T47D (cell line): ENCODE data around the gene LITAF.

Experiments used
- DNase-seq, 2 experiments: peaks; one replicate each; pipeline versions ENCODE4 v3.0.0 to v3.0.0-alpha.2; 2011 to 2012; ENCODE audit warnings: low read depth in 1 of 2, low spot score in 1 of 2
- JUND ChIP-seq: IDR thresholded peaks from 2 replicates; pipeline ENCODE4 v1.6.1; 2012; ENCODE audit warnings: low read depth
- in situ Hi-C: cut with HindIII; loops from 2 replicates; pipeline ENCODE4 v1.10.0; 2016; ENCODE audit warnings: low sequenced_read_pairs, low pct_unique_long_range_greater_than_20kb

The LITAF gene

DNA sequence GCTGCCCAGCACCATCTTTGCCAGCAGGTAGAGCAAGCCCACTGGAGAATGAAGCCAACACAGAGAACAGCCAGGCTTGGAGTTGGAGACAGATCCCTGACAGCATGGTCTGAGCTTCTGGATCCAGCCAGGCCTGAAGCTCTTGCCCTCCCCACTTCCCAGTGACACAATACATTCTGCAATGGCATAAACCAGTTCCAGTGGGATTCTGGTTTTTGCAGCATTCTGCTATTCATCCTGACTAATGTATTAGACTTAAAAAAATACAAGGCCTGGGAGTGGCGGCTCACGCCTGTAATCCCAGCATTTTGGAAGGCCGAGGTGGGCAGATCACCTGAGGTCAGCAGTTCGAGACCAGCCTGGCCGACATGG, 40.6 kb upstream of the LITAF start:
- in situ Hi-C loops = no loop called here
- DNase-seq = no peak
- no peak for TF ChIP-seq JUND

DNA sequence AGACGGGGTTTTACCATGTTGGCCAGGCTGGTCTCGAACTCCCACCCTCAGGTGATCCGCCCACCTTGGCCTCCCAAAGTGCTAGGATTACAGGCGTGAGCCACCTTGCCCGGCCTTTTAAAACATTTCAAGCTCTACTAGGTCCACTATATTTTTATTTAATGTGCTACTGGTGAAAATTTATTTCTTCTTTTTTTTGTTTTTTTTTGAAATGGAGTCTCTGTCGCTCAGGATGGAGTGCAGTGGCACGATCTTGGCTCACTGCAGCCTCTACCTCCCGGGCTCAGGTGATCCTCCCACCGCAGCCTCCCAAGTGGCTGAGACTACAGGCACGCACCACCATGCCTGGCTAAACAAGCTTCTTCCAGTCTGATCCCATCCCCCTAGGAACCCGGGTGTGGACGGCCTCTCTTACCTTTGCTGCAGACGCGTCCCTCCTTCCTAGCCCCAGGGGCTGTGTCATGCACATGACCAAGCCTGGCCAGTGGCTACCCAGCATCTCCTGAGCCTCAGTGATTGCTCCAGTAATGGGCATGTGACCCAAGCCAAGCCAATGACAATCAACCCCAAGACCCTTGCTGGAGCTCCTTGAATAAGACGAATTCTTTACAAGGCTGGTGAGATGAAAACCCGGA, 40.1 kb upstream of the LITAF start:
- in situ Hi-C loops = no loop called here
- DNase-seq = no peak
- no peak for TF ChIP-seq JUND

DNA sequence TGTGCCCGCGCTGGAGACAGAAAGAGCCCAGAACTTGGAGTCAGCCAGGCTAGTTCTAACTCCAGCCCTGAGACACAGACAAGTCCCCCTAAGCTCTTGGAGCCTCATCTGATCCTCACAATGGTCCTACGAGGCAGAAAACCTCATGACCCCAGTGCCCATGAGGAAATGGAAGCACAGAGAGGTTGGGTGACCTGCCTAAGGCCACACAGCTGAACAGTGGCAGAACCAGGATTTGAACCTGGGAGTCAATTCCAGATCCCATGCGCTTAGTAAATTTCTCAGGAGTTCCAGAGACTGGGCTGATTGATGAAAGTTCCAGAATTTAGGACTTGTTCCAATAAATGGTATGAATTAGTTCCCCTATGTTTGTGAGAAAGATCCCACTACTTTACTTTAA, 39.0 kb upstream of the LITAF start:
- in situ Hi-C loops = no loop called here

DNA sequence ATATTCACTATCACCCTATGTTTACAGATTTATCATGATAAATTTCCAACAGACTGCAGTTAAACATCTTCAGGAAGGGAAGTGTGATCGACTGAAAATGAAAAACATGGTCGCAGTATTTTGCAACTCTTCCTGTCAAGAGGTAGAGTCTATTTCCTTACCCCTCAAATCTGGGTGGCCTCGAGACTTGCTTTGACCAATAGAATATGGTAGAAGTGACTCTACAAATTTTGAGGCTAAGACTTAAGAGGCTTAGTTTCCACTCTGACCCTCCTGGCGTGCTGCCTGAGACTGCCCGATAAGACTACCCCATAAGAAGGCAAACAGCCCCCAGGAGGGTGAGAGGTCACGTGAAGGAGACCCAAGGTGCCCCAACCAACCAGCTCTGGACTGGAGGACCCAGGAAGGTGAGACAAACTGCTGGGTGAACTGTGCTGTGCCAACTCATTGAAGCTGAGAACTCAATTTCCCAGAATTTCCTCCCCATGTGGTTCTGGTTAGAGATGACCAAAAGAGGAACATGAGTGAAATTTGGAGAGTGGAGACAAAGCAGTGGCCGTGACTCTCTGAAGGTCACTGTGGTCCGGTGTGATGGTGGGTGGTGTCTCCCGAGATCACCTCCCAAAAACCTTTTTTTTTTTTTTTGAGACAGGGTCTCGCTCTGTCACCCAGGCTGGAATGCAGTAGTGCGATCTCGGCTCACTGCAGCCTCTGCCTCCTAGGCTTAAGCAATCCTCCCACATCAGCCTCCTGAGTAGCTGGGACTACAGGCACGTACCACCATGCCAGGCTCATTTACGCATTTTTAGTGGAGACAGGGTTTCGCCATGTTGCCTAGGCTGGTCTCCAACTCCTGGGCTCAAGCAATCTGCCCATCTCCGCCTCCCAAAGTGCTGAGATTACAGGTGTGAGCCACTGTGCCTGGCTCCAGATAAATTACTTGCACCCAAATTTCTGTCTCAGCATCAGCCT, 38.2 kb upstream of the LITAF start:
- no peak for TF ChIP-seq JUND
- no peak for DNase-seq
- in situ Hi-C loops = no loop called here

More for the DNA sequence above, 39.0 kb upstream of the LITAF start:
- DNase-seq = no peak
- no peak for TF ChIP-seq JUND

DNA sequence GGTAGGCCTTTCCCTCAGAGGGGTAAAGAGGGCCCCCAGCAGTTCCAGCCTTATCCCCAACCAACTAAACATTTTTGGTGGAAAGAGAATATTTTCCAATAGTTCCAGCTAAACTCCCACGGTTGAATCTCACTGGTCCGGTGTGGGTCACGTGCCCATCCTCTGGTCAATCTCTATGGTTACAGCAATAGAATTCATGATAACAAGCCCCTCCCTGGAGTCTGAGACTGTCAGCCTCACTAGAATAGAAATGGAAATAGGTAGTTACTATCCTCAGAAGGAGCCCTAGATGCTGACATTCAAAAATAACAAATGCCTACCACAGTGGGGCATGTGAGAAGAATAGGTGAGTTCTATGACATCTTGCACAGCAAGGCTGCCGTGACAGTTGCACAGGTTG, 37.5 kb upstream of the LITAF start:
- TF ChIP-seq JUND = no peak
- in situ Hi-C loops = no loop called here
- no peak for DNase-seq

DNA sequence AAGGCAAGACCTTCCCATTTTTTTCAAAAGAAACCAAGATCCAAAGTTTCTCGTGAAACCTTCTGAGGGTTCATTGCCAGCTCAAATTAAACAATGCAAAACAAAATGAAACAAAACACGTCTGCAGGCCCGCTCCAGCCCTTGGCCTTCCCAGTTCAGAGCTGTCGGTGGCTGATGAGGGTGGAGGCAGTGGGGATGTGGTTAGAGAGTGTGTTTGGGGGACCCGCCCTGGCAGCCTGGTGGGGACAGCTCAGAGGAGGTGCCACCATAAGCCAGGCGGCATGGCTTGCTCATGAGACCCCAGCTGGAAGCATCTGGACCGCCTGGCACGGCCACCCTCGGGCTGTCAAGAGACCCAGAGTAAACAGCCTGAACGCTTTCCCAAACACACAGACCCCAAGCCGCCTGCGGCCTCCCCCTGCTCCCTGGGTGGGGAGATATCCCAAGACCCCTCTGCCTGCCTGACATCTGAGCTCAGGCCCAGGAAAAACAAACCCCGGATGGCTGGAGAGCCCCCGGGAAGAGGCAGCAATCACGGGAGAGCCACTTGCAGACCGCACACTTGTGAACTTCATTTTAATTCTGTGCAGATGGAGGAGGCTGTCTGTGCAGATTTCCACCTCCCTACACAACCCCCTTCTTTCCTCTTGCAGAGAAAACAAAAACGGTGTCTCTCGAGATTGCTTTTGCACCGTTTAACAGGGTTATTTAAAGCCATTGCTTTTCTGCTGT, 35.4 kb upstream of the LITAF start:
- TF ChIP-seq JUND = no peak
- in situ Hi-C loops = no loop called here
- DNase-seq = no peak

DNA sequence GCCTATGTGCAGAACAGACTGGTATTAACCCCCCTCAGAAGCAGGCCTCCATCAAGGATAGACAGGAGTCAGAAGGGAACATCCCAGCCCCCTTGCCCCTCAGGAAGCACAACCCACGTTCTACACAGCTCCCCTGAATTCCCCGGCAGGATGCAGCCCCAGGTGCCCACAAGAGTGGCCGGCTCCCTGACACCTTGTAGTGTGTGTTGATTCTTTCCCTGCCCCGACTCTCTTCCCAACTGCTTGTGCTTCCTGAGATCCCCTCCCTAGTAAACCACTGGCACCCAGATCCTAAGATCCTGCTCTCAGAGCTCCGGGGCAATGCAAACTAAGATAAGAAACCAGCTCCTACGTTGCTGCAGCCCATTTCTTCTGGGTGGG, 34.8 kb upstream of the LITAF start:
- no peak for TF ChIP-seq JUND
- DNase-seq = no peak
- in situ Hi-C loops = no loop called here

DNA sequence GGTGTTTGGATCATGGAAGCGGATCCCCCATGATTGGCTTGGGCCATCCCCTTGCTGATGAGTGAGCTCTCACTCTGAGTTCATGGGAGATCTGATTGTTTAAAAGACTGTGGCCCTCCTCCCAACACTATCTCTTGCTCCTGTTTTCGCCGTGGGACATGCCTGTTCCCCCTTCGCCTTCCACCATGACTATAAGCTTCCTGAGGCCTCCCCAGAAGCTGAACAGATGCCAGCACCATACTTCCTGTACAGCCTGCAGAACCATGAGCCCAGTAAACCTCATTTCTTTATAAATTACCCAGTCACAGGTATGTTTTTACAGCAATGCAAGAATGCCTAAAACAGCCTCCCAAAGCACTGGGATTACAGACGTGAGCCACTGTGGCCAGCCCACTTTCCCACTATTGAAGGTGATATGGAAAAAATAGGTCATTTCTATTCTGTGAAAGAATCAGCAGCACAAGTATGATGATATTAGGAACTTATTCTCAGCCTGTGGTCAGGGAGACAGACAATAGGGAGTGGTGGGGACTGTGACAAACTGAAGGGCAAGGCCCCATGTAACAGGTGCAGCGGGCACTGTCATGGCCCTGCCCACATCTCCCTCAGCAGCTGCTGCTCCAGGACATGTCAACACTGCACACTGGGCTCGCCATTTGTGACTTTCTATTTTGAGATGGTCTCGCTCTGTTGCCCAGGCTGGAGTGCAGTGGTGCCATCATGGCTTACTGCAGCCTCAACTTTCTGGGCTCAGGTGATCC, 33.7 kb upstream of the LITAF start:
- TF ChIP-seq JUND = no peak
- DNase-seq = no peak
- in situ Hi-C loops = no loop called here

DNA sequence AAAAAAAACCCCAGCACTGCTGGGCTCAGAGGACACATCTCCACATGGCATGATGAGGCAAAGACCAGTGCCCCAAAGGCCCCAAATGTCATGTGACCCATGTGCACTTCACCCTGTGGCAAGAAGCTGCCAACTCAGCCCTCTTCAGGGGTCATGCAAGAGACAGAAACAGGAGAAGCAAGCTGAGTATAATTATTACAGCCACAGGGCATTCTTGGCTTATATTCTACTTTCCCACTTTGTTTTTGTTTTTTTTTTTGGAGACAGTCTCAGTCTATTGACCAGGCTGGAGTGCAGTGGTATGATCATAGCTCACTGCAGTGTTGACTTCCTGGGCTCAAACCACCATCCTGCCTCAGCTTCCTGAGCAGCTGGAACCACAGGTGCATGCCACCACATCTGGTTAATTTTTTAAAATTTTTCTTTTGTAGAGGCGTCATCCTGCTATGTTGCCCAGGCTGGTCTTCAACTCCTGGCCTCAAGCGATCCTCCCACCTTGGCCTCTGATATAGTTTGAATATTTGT, 32.7 kb upstream of the LITAF start:
- no peak for TF ChIP-seq JUND
- peak in 1 of 2 experiments; percentile 48 for DNase-seq
- in situ Hi-C loops = no loop called here

DNA sequence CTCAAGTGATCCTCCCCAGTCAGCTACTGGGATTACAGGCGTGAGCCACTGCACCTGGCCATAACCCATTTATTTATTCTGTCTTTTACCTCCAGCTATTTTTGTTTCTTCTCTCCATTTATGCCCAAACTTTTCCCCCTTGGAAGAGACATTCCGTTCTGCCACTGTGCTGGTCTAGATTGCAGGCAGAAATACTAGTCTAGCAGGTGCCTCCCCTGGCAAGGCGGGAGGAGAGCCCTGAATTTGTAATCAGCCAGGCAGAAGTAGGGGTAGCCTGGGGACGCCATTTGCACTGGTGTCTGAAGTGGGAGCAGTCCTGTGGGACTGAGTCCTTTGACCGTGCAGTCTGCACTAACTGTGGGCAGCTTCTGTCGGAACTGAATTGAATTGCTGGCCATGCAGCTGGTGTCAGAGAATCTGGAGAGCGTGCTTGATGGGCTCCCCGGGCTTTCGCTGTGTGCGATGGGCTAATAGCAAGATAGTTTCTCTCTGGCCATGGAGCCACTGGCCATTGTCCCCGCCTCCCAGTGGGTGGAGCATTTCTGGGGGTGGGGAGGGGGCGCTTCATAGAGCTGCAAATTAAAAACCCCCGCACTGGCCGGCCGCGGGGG, 31.5 kb upstream of the LITAF start:
- no peak for TF ChIP-seq JUND
- in situ Hi-C loops = no loop called here
- DNase-seq = peak; percentile 59 to 86

DNA sequence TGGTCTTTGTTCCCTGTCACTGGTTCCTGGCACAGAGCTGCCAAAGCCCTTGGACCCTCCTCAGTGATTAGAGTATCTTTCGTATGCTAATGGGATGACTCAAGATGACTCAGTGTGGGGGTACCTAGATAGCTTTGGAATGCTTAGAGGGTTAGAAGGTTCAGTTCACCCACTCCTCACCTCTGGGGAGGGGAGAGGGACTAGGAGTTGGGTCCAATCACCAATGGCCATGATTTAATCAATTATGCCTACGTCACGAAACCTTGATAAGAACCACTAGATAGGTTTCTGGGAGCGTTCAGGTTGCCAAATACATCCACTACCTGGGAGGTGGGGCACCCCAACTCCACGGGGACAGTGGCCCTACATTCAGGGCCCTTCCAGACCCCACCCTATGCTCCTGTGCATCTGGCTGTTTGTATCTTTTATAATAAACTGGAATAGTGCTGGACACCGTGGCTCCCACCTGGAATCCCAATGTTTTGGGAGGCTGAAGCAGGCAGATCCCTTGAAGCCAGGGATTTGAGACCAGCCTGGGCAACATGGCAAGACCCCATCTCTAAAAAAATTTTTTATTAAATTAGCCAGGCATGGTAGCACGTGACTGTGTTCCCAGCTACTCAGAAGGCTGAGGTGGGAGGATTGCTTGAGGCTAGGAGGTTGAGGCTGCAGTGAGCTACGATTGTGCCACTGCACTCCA, 29.2 kb upstream of the LITAF start:
- TF ChIP-seq JUND = no peak
- in situ Hi-C loops = no loop called here

More for the DNA sequence above, 29.2 kb upstream of the LITAF start:
- no peak for DNase-seq
